Daoy (cell line): ENCODE results near the gene KIF3A. TPM values are rescaled to one million over a fixed set of nuclear protein-coding genes. Genes with fewer than 3 reads are reported as not detected.

ENCODE experiments used
- DNase-seq: peaks from one replicate; pipeline ENCODE4 v3.0.0-alpha.2; 2015; ENCODE audit warnings: low read depth
- total RNA-seq: library from RNA; depleted of rRNA; stranded (reverse); fragments of >200 nt; shearing (Covaris generic); gene quantifications from 2 replicates; pipeline ENCODE4 v1.2.3, GENCODE V29; 2014

Gene KIF3A
- total RNA-seq, 1 experiment from 2014 or later, result 10.1 TPM

- DNase-seq, result no peak
Measured at GRCh38 chr5:132678735-132679134, 58.6 kb downstream of the KIF3A start.

GRCh38 chr5:132677682-132678400 is 59.5 kb downstream of the KIF3A start:
- no peak for DNase-seq

DNA sequence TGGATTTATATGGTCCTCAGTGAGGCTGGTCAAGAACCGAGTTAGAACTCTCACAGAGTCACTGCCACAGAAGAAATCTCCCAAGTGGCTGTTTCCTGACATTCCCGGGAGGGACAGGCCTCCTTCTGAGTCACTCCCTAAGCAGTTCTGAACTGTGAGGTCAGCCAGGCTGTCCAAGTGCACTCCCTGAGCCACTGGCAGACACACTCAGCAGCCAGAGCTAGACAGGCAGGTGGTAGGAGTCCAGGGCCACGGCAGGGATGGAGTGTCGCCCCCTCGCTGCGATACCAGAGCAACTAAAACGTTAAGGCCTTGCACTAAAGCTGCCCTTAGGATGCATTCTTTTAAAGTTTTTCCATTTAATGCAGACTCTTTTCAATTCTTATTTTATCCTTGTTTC is 60.2 kb downstream of the KIF3A start:
- DNase-seq, result peak; percentile 96

GRCh38 chr5:132675936-132676689 is 61.2 kb downstream of the KIF3A start:
- no peak for DNase-seq

- DNase-seq, result peak; percentile 89
Measured at GRCh38 chr5:132674671-132675506, 62.5 kb downstream of the KIF3A start.

- DNase-seq, result no peak
Measured at GRCh38 chr5:132673939-132674630, 63.3 kb downstream of the KIF3A start, which contains the start of gene IL4. IL4 (plus strand) TSS chr5:132673989; CDS start chr5:132674051, 62 bp downstream.

GRCh38 chr5:132673488-132673887 is 63.9 kb downstream of the KIF3A start:
- no peak for DNase-seq

DNA sequence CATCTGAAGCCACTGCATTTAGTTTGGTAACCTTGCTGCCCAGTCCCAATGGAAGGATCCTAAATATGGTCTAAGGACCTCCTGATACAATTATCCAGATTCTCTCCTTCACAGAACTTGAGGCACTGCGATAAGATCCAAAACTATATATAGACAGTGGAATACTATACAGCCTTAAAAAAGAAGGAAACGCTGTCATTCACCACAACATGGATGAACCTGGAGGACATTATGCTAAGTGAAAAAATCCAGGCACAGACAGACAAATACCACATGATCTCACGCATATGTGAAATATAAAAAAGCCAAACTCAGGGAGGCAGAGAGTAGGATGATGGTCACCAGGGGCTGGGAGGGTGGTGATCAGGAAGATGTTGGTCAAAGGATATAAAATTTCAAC is 66.3 kb downstream of the KIF3A start:
- no peak for DNase-seq

GRCh38 chr5:132669966-132670882 is 67.1 kb downstream of the KIF3A start:
- no peak for DNase-seq

- no peak for DNase-seq
Measured at GRCh38 chr5:132669455-132669820, 67.9 kb downstream of the KIF3A start.

GRCh38 chr5:132668706-132669454 is 68.5 kb downstream of the KIF3A start:
- no peak for DNase-seq

GRCh38 chr5:132667761-132668705 is 69.3 kb downstream of the KIF3A start:
- DNase-seq, result no peak

DNA sequence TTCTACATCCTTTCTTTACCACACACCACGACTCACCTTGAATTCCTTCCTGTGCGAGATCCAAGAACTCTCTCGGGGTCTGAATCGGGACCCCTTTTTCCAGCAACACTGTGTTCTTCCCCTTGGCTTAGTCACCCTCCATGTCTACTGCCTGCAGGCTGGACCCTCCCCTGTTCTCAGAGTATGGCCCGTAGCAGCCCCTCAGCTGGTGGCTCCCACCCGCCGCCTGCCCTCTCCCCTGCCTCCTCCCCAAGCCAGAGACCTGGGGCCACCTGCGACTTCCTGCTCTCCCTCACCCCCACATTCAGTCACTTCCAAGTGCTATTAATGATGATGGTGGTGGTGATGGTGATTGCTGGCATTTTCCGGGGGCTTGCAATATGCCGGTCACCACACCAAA is 70.0 kb downstream of the KIF3A start:
- no peak for DNase-seq

DNA sequence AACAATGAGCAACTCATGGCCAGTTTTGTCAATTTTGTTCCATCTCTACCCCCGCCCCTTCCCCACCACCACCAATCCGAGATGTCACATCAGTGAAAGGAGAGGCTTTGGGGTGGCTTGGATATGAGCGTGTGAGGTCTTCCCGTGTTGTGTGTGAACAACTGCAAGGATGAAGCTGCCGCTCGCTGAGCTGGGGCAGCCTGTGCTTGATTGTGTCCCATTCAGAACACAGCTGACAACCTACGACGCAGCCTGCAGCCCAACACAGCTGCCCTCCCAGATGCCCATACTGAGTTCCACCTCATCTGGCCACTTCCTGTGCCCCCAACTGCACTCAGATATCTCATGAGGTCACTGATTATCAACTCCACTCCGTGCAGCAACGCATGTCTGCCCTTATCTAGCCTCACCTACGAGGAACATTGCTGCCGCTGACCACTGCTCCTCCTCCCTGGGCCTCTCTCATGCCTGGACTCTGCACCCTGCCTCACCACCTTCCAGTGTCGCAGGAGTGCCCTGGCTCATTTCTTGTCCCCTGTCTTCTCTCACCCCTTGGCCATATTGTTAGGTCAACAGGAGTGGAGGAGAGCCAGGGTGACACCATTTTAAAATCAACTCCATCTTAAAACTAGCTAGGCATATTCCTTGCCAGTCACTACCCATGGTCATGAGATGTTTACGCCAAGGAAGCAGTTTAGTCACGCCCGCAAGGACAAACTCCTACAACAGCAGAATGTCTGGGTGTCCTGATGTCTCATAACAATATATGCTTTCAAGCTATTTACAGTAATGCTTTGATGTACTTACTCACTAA is 70.8 kb downstream of the KIF3A start:
- no peak for DNase-seq

GRCh38 chr5:132665574-132666080 is 71.7 kb downstream of the KIF3A start:
- no peak for DNase-seq

DNA sequence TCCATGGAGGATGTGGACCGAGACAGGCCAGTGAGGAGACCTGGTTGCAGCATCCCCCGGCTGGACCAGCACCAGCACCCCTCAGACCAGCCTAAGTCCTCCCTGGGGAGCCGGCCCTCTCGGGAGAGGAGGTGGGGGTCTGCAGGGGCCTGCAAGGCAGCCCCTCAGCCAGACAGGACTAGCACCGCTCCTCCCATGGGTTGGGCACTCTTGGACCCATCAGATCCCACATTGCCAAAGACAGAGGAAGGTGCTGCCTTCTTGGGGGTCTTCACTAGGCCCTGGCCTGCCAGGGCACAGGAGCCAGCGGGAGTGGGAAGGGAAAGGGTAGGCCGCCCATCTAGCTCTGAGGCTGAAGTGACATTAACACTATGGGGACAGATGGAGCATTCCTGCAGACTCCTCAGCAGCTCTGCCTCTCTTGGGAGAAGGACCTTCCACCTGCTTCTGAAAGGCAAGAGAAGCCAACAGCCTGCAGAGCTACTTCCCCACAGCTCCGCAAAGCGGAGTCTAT is 72.6 kb downstream of the KIF3A start:
- DNase-seq, result no peak
